ENCODE measurements around the gene APOL5.

The APOL5 gene

GRCh38 chr22:35742342-35743100, 24.8 kb downstream of the APOL5 start:
- no peak for DNase-seq

GRCh38 chr22:35743326-35743860, 25.7 kb downstream of the APOL5 start:
- no peak for DNase-seq

GRCh38 chr22:35746248-35746647, 28.6 kb downstream of the APOL5 start:
- no peak for DNase-seq

- no peak for DNase-seq
Measured at GRCh38 chr22:35746946-35747703, 29.5 kb downstream of the APOL5 start.

GRCh38 chr22:35749808-35750207, 32.1 kb downstream of the APOL5 start:
- no peak for DNase-seq

GRCh38 chr22:35752006-35752862, 34.6 kb downstream of the APOL5 start:
- no peak for DNase-seq

- no peak for DNase-seq
Measured at GRCh38 chr22:35752863-35753189, 35.2 kb downstream of the APOL5 start.

GRCh38 chr22:35754761-35755160, 37.1 kb downstream of the APOL5 start:
- no peak for DNase-seq

- DNase-seq: no peak
Measured at GRCh38 chr22:35756722-35757121, 39.0 kb downstream of the APOL5 start.

- DNase-seq: no peak
Measured at GRCh38 chr22:35758394-35758793, 40.7 kb downstream of the APOL5 start.

- DNase-seq: no peak
Measured at GRCh38 chr22:35761037-35761436, 43.4 kb downstream of the APOL5 start.

- no peak for DNase-seq
Measured at GRCh38 chr22:35766654-35767580, 49.2 kb downstream of the APOL5 start.

- no peak for DNase-seq
Measured at GRCh38 chr22:35769974-35770373, 52.3 kb downstream of the APOL5 start.

- no peak for DNase-seq
Measured at GRCh38 chr22:35775339-35775738, 57.7 kb downstream of the APOL5 start.

- no peak for DNase-seq
Measured at GRCh38 chr22:35777335-35777975, 59.8 kb downstream of the APOL5 start.
